HK-2 (cell line): ENCODE results near the gene C17orf114.
A peak's percentile ranks its signal among the peaks of the same experiment; 100 is the strongest.

Source experiments
- DNase-seq: peaks from one replicate; pipeline ENCODE4 v3.0.0-alpha.2; 2018; ENCODE audit not compliant: unreplicated experiment

C17orf114 gene

GRCh38 chr17:4823373-4824089 is 21.4 kb upstream of the C17orf114 start:
- DNase-seq: no peak

GRCh38 chr17:4822835-4823234 is 20.7 kb upstream of the C17orf114 start:
- DNase-seq: no peak

- no peak for DNase-seq
Measured at GRCh38 chr17:4818276-4818675, 16.1 kb upstream of the C17orf114 start.

- no peak for DNase-seq
Measured at GRCh38 chr17:4816826-4817225, 14.7 kb upstream of the C17orf114 start.

- DNase-seq: no peak
Measured at GRCh38 chr17:4815043-4815675, 13.0 kb upstream of the C17orf114 start.

GRCh38 chr17:4812690-4813089 is 10.6 kb upstream of the C17orf114 start:
- DNase-seq: no peak

GRCh38 chr17:4811471-4811870 is 9.3 kb upstream of the C17orf114 start:
- DNase-seq: no peak

- no peak for DNase-seq
Measured at GRCh38 chr17:4810696-4811290, 8.7 kb upstream of the C17orf114 start.

GRCh38 chr17:4808378-4808767 is 6.2 kb upstream of the C17orf114 start:
- DNase-seq: no peak

GRCh38 chr17:4807605-4808377 is 5.7 kb upstream of the C17orf114 start:
- DNase-seq: peak; percentile 13

- DNase-seq: peak; percentile 82
Measured at GRCh38 chr17:4806777-4807604, 4.9 kb upstream of the C17orf114 start, which contains the start of gene PLD2. Gene PLD2, plus strand, starts transcription at chr17:4807152. Its CDS starts 621 bp downstream, at chr17:4807773.

GRCh38 chr17:4806456-4806776 is 4.3 kb upstream of the C17orf114 start:
- DNase-seq: no peak

- peak; percentile 38 for DNase-seq
Measured at GRCh38 chr17:4800462-4801196, 1.5 kb downstream of the C17orf114 start.

- DNase-seq: peak; percentile 48
Measured at GRCh38 chr17:4796552-4796920, 5.6 kb downstream of the C17orf114 start.

GRCh38 chr17:4795168-4795567 is 7.0 kb downstream of the C17orf114 start:
- DNase-seq: no peak

GRCh38 chr17:4790705-4791088 is 11.4 kb downstream of the C17orf114 start:
- no peak for DNase-seq

- peak; percentile 88 for DNase-seq
Measured at GRCh38 chr17:4789951-4790704, 12.0 kb downstream of the C17orf114 start.

GRCh38 chr17:4789701-4789950 is 12.5 kb downstream of the C17orf114 start:
- DNase-seq: no peak

GRCh38 chr17:4788807-4789700 is 13.1 kb downstream of the C17orf114 start, which contains the start of gene GLTPD2:
Gene GLTPD2, plus strand, starts transcription at chr17:4788964. Its CDS starts 48 bp downstream, at chr17:4789012.
- DNase-seq: peak; percentile 43
